HT-29 (cell line): ENCODE results near the gene PRUNE2. TPM values are rescaled to one million over a fixed set of nuclear protein-coding genes. Genes with fewer than 3 reads are reported as not detected.
"Not testable (repeated sequence)": the region's sequence is repeated elsewhere in the genome, so short reads cannot be mapped to it uniquely, and the experiment has no call there.

Source experiments
- DNase-seq: peaks from one replicate; pipeline ENCODE4 v3.0.0-alpha.2; 2015; ENCODE audit warnings: low spot score
- total RNA-seq: library from RNA; depleted of rRNA; stranded (reverse); fragments of >200 nt; shearing (Covaris generic); gene quantifications from 2 replicates; pipeline ENCODE4 v1.2.3, GENCODE V29; 2014; rRNA removed

The PRUNE2 gene
- total RNA-seq = not detected in 2 replicates

GRCh38 chr9:76905791-76906646 is at the start of gene PRUNE2:
PRUNE2 (minus strand) TSS chr9:76906114; CDS start chr9:76905963, 151 bp downstream.
- DNase-seq = peak; percentile 20

- DNase-seq = not testable (repeated sequence)
Measured at GRCh38 chr9:76955406-76955805, 49.5 kb upstream of the PRUNE2 start.

GRCh38 chr9:76949865-76950264 is 44.0 kb upstream of the PRUNE2 start:
- no peak for DNase-seq

GRCh38 chr9:76944011-76944410 is 38.1 kb upstream of the PRUNE2 start:
- no peak for DNase-seq

- DNase-seq = no peak
Measured at GRCh38 chr9:76943054-76943453, 37.1 kb upstream of the PRUNE2 start.

GRCh38 chr9:76932757-76933156 is 26.8 kb upstream of the PRUNE2 start:
- DNase-seq = no peak

GRCh38 chr9:76932265-76932664 is 26.4 kb upstream of the PRUNE2 start:
- DNase-seq = no peak

- DNase-seq = no peak
Measured at GRCh38 chr9:76927540-76928240, 21.8 kb upstream of the PRUNE2 start.

- DNase-seq = no peak
Measured at GRCh38 chr9:76926846-76927245, 20.9 kb upstream of the PRUNE2 start.

- no peak for DNase-seq
Measured at GRCh38 chr9:76926324-76926741, 20.4 kb upstream of the PRUNE2 start.

- DNase-seq = no peak
Measured at GRCh38 chr9:76921165-76921564, 15.3 kb upstream of the PRUNE2 start.

- no peak for DNase-seq
Measured at GRCh38 chr9:76917299-76917698, 11.4 kb upstream of the PRUNE2 start.

- DNase-seq = peak; percentile 58
Measured at GRCh38 chr9:76916231-76916630, 10.3 kb upstream of the PRUNE2 start.

GRCh38 chr9:76913467-76913866 is 7.6 kb upstream of the PRUNE2 start:
- DNase-seq = peak; percentile 24

GRCh38 chr9:76912636-76913275 is 6.8 kb upstream of the PRUNE2 start:
- peak; percentile 56 for DNase-seq

GRCh38 chr9:76911971-76912370 is 6.1 kb upstream of the PRUNE2 start:
- peak; percentile 30 for DNase-seq

- DNase-seq = no peak
Measured at GRCh38 chr9:76910861-76911260, 4.9 kb upstream of the PRUNE2 start.

GRCh38 chr9:76906647-76906975 is 697 bp upstream of the PRUNE2 start:
- DNase-seq = no peak

- no peak for DNase-seq
Measured at GRCh38 chr9:76904661-76905457, 1.1 kb downstream of the PRUNE2 start.

GRCh38 chr9:76902395-76902794 is 3.5 kb downstream of the PRUNE2 start:
- DNase-seq = no peak

- no peak for DNase-seq
Measured at GRCh38 chr9:76901801-76902200, 4.1 kb downstream of the PRUNE2 start.
